K562 (cell line): ENCODE results near the gene SHC1. TPM values are rescaled to one million over a fixed set of nuclear protein-coding genes. Genes with fewer than 3 reads are reported as not detected.

Experiments used
- ATF4 ChIP-seq: fragments of 450-650 bp; formaldehyde crosslinking; IDR thresholded peaks from 2 replicates; pipeline ENCODE4 v1.4.0; 2022; ENCODE audit warnings: mild to moderate bottlenecking, moderate library complexity
- CREB3 ChIP-seq: fragments of 450-650 bp; conservative IDR thresholded peaks from 2 replicates; pipeline ENCODE4 v1.6.1; 2016; ENCODE audit warnings: missing genetic modification characterization, low read depth, mild to moderate bottlenecking, missing compliant biosample characterization, moderate library complexity
- ELF2 ChIP-seq: fragments of 250-450 bp; sonication (Bioruptor Pico); IDR thresholded peaks from 2 replicates; pipeline ENCODE4 v1.5.0; 2021; ENCODE audit warnings: mild to moderate bottlenecking
- HDAC2 ChIP-seq: fragments of 450-650 bp; IDR thresholded peaks from 2 replicates; pipeline ENCODE4 v1.6.1; 2016; ENCODE audit warnings: mild to moderate bottlenecking
- NR4A1 ChIP-seq, 2 experiments: fragments of 250-450 bp in 1 of 2; fragments of 450-650 bp in 1 of 2; sonication (Bioruptor Pico) in 1 of 2; IDR thresholded peaks; 2 replicates each; pipeline versions ENCODE4 v1.4.0 to v1.6.1; 2016 to 2020; ENCODE audit warnings: mild to moderate bottlenecking in 2 of 2, missing compliant biosample characterization in 1 of 2, missing genetic modification characterization in 1 of 2, moderate library complexity in 1 of 2
- RBM17 ChIP-seq: fragments of 200-400 bp; formaldehyde crosslinking; IDR thresholded peaks from 2 replicates; pipeline ENCODE4 v1.6.1; 2017; ENCODE audit warnings: low read depth, mild to moderate bottlenecking, low read length, borderline replicate concordance
- THRAP3 ChIP-seq: fragments of 450-650 bp; IDR thresholded peaks from 2 replicates; pipeline ENCODE4 v1.6.1; 2016; ENCODE audit warnings: mild to moderate bottlenecking, inconsistent platforms, borderline replicate concordance
- TSC22D4 ChIP-seq: fragments of 450-650 bp; IDR thresholded peaks from 2 replicates; pipeline ENCODE4 v1.6.1; 2016; ENCODE audit warnings: missing genetic modification characterization, missing biosample characterization, control low read depth
- ZBTB40 ChIP-seq, 2 experiments: fragments of 450-650 bp in 1 of 2; sonication (generic) in 1 of 2; formaldehyde crosslinking in 1 of 2; IDR thresholded peaks; 2 replicates each; pipeline versions ENCODE4 v1.7.1 to v1.9.0; 2016 to 2022; ENCODE audit warnings: inconsistent platforms in 1 of 2, mild to moderate bottlenecking in 1 of 2, missing genetic modification reagents in 1 of 2
- ZC3H8 ChIP-seq: fragments of 450-650 bp; IDR thresholded peaks from 2 replicates; pipeline ENCODE4 v1.6.1; 2017
- ZNF253 ChIP-seq: fragments of 250-450 bp; sonication (Bioruptor Pico); conservative IDR thresholded peaks from 2 replicates; pipeline ENCODE4 v1.6.1; 2021; ENCODE audit warnings: mild to moderate bottlenecking
- ZNF445 ChIP-seq: fragments of 250-450 bp; sonication (Bioruptor Pico); IDR thresholded peaks from 2 replicates; pipeline ENCODE4 v1.4.0; 2020; ENCODE audit warnings: low read depth, mild to moderate bottlenecking, moderate library complexity
- polyA plus RNA-seq, 8 experiments: library from polyadenylated mRNA; depleted of rRNA in 4 of 8; stranded (reverse) in 5 of 8; unstranded in 3 of 8; fragments of >200 nt; fragmentation: Nextera tagmentation in 2 of 8; fragmentation: Illumina TruSeq in 1 of 8; extraction: Ambion mirVana in 2 of 8; extraction: Trizol in 1 of 8; gene quantifications; 2 replicates each; pipeline versions ENCODE4 v1.2.1 to v1.2.3, GENCODE V29; 2011 to 2014; ENCODE audit warnings: inconsistent platforms in 1 of 8, missing spikeins in 1 of 8
- total RNA-seq, 7 experiments: library from RNA; depleted of rRNA in 6 of 7; stranded (reverse); fragments of >200 nt in 6 of 7; fragmentation: Illumina TruSeq in 2 of 7; extraction: Trizol in 2 of 7; gene quantifications; 2 replicates each; pipeline versions ENCODE4 v1.2.1 to v1.2.3, GENCODE V29; 2011 to 2021; ENCODE audit warnings: low replicate concordance in 1 of 7
- TF ChIP-seq, protein P1 (sequence below), 2 experiments: IDR thresholded peaks; 2 replicates each; pipeline ENCODE4 v1.6.1; 2011; ENCODE audit warnings: borderline replicate concordance in 1 of 2, control low read depth in 1 of 2, low read depth in 1 of 2, low read length in 1 of 2, mild to moderate bottlenecking in 1 of 2, mixed read lengths in 1 of 2, moderate library complexity in 1 of 2; ENCODE audit not compliant: insufficient read depth in 1 of 2, insufficient read length in 1 of 2, poor library complexity in 1 of 2, severe bottlenecking in 1 of 2; ENCODE audit errors: extremely low read depth in 1 of 2

Gene SHC1
- total and polyA plus RNA-seq, 9 of the 15 experiments (the other 6 are each of a cell fraction or from before 2014, with no cell fraction given): 4.1 to 113 (median 51.9) TPM

- no peak for TF ChIP-seq ELF2 (CRISPR knock-in tag)
- TF ChIP-seq ZBTB40 (IDR thresholded peaks at IDR 0.05): peak; percentile 82
- TF ChIP-seq ZBTB40 (CRISPR knock-in tag; IDR thresholded peaks at IDR 0.05): no peak
- TF ChIP-seq ZNF253 (CRISPR knock-in tag): no peak
- TF ChIP-seq THRAP3: no peak
- TF ChIP-seq ZNF445 (CRISPR knock-in tag): no peak
- no peak for TF ChIP-seq NR4A1 (CRISPR knock-in tag; IDR thresholded peaks at IDR 0.05)
- TF ChIP-seq NR4A1 (tag; IDR thresholded peaks at IDR 0.05): no peak
- TF ChIP-seq, protein P1, sequence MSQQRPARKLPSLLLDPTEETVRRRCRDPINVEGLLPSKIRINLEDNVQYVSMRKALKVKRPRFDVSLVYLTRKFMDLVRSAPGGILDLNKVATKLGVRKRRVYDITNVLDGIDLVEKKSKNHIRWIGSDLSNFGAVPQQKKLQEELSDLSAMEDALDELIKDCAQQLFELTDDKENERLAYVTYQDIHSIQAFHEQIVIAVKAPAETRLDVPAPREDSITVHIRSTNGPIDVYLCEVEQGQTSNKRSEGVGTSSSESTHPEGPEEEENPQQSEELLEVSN (IDR thresholded peaks at IDR 0.05; ENCODE audit: borderline replicate concordance in 1 of 2, extremely low read depth in 1 of 2, insufficient read depth in 1 of 2, insufficient read length in 1 of 2, low read depth in 1 of 2, low read length in 1 of 2, poor library complexity in 1 of 2, severe bottlenecking in 1 of 2): no peak
- TF ChIP-seq ZC3H8: no peak
- TF ChIP-seq ATF4 (CRISPR knock-in tag): no peak
- no peak for TF ChIP-seq RBM17
- TF ChIP-seq TSC22D4: no peak
- no peak for TF ChIP-seq HDAC2
- no peak for TF ChIP-seq CREB3
Measured at GRCh38 chr1:155003766-155004351, 33.3 kb upstream of the SHC1 start (continued).
